ENCODE measurements around the gene RPE.

- no peak for TF ChIP-seq POLR2A (IDR thresholded peaks at IDR 0.05)
- TF ChIP-seq, protein P1, sequence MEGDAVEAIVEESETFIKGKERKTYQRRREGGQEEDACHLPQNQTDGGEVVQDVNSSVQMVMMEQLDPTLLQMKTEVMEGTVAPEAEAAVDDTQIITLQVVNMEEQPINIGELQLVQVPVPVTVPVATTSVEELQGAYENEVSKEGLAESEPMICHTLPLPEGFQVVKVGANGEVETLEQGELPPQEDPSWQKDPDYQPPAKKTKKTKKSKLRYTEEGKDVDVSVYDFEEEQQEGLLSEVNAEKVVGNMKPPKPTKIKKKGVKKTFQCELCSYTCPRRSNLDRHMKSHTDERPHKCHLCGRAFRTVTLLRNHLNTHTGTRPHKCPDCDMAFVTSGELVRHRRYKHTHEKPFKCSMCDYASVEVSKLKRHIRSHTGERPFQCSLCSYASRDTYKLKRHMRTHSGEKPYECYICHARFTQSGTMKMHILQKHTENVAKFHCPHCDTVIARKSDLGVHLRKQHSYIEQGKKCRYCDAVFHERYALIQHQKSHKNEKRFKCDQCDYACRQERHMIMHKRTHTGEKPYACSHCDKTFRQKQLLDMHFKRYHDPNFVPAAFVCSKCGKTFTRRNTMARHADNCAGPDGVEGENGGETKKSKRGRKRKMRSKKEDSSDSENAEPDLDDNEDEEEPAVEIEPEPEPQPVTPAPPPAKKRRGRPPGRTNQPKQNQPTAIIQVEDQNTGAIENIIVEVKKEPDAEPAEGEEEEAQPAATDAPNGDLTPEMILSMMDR (IDR thresholded peaks at IDR 0.05): no peak
Measured at GRCh38 chr2:210009896-210010295, 7.5 kb downstream of the RPE start.
